ENCODE measurements around the gene HSD17B4. TPM values are rescaled to one million over a fixed set of nuclear protein-coding genes. Genes with fewer than 3 reads are reported as not detected.
A peak's percentile ranks its signal among the peaks of the same experiment; 100 is the strongest.
"Not testable (repeated sequence)": the region's sequence is repeated elsewhere in the genome, so short reads cannot be mapped to it uniquely, and the experiment has no call there.

Gene HSD17B4
- total and polyA plus RNA-seq, 2 experiments from 2014 or later = 208 to 281 TPM

- no peaks in the 10 kb centered on the region for H3K9me3 ChIP-seq (ENCODE audit: low read depth)
- H3K4me2 ChIP-seq = no peak overlapping the region
- no peaks in the 10 kb centered on the region for H3K27me3 ChIP-seq
- no peaks in the 10 kb centered on the region for H4K20me1 ChIP-seq (ENCODE audit: insufficient read depth, poor library complexity, severe bottlenecking)
- peaks cover 20% of the 10 kb centered on the region for H3K79me2 ChIP-seq
- no peak overlapping the region for H3K4me3 ChIP-seq
- H2AFZ ChIP-seq = no peak overlapping the region
- H3K9me2 ChIP-seq (replicated peaks; ENCODE audit: insufficient read depth) = no peaks in the 10 kb centered on the region
- peaks cover 9% of the 10 kb centered on the region for H3K36me3 ChIP-seq (replicated peaks; ENCODE audit: insufficient read depth, low read depth)
- TF ChIP-seq EZH2phosphoT487 (IDR thresholded peaks at IDR 0.05; ENCODE audit: low read depth, severe bottlenecking, unreplicated experiment) (no peak), EZH2 (IDR thresholded peaks at IDR 0.05; ENCODE audit: borderline replicate concordance) (no peak), CTCF (IDR thresholded peaks at IDR 0.05; ENCODE audit: poor library complexity) (no peak)
- 67% methylated on average over 1 of the region's 1 CpG for WGBS (ENCODE audit: low lambda C conversion rate, missing lambda C conversion rate)
- H3K27ac ChIP-seq = no peak overlapping the region
- no peak for DNase-seq (ENCODE audit: low spot score)
- H3K4me1 ChIP-seq (ENCODE audit: insufficient read depth) = no peaks in the 10 kb centered on the region
These were observed 24.0 kb downstream of the HSD17B4 start for GRCh38 chr5:119476341-119476740.

- Histone ChIP-seq H4K20me1 (ENCODE audit: insufficient read depth, poor library complexity, severe bottlenecking) (no peaks in the 10 kb centered on the region), H3K79me2 (peaks cover 7% of the 10 kb centered on the region), H3K36me3 (replicated peaks; ENCODE audit: insufficient read depth, low read depth) (peaks cover 11% of the 10 kb centered on the region), H3K4me3 (no peak overlapping the region), H3K9me3 (ENCODE audit: low read depth) (no peaks in the 10 kb centered on the region), H3K4me1 (ENCODE audit: insufficient read depth) (peaks cover 10% of the 10 kb centered on the region), H2AFZ (no peak overlapping the region), H3K27me3 (no peaks in the 10 kb centered on the region), H3K4me2 (no peak overlapping the region), H3K9me2 (replicated peaks; ENCODE audit: insufficient read depth) (no peaks in the 10 kb centered on the region), H3K27ac (no peak overlapping the region)
- 83% methylated on average over 3 of the region's 3 CpGs for WGBS (ENCODE audit: low lambda C conversion rate, missing lambda C conversion rate)
- no peak for DNase-seq (ENCODE audit: low spot score)
- TF ChIP-seq EZH2phosphoT487 (IDR thresholded peaks at IDR 0.05; ENCODE audit: low read depth, severe bottlenecking, unreplicated experiment) (no peak), CTCF (IDR thresholded peaks at IDR 0.05; ENCODE audit: poor library complexity) (no peak), EZH2 (IDR thresholded peaks at IDR 0.05; ENCODE audit: borderline replicate concordance) (no peak)
These were observed 26.5 kb downstream of the HSD17B4 start for GRCh38 chr5:119478781-119479180.

GRCh38 chr5:119480629-119481028 lies 28.3 kb downstream of the HSD17B4 start:
- not testable (repeated sequence) for H3K9me2 ChIP-seq (replicated peaks; ENCODE audit: insufficient read depth); H3K9me3 ChIP-seq (ENCODE audit: low read depth); H3K27me3 ChIP-seq; H3K27ac ChIP-seq; H3K4me3 ChIP-seq; DNase-seq (ENCODE audit: low spot score); H4K20me1 ChIP-seq (ENCODE audit: insufficient read depth, poor library complexity, severe bottlenecking); H3K4me2 ChIP-seq; H2AFZ ChIP-seq
- Histone ChIP-seq H3K36me3 (replicated peaks; ENCODE audit: insufficient read depth, low read depth) (peaks cover 13% of the 10 kb centered on the region), H3K4me1 (ENCODE audit: insufficient read depth) (peaks cover 10% of the 10 kb centered on the region), H3K79me2 (peaks cover 17% of the 10 kb centered on the region)
- WGBS (ENCODE audit: low lambda C conversion rate, missing lambda C conversion rate) = 58% methylated on average over 10 of the region's 10 CpGs

- Histone ChIP-seq H3K4me3 (no peak overlapping the region), H3K9me3 (ENCODE audit: low read depth) (no peaks in the 10 kb centered on the region), H3K9me2 (replicated peaks; ENCODE audit: insufficient read depth) (no peaks in the 10 kb centered on the region), H4K20me1 (ENCODE audit: insufficient read depth, poor library complexity, severe bottlenecking) (no peaks in the 10 kb centered on the region), H3K4me2 (peak overlapping the region; percentile 31), H3K4me1 (ENCODE audit: insufficient read depth) (peaks cover 10% of the 10 kb centered on the region), H3K27me3 (no peaks in the 10 kb centered on the region), H3K79me2 (peaks cover 21% of the 10 kb centered on the region), H3K27ac (peak overlapping the region; percentile 27), H3K36me3 (replicated peaks; ENCODE audit: insufficient read depth, low read depth) (peaks cover 10% of the 10 kb centered on the region), H2AFZ (no peak overlapping the region)
- no peak for TF ChIP-seq EZH2 (IDR thresholded peaks at IDR 0.05; ENCODE audit: borderline replicate concordance)
- TF ChIP-seq CTCF (IDR thresholded peaks at IDR 0.05; ENCODE audit: poor library complexity) = no peak
- no peak for TF ChIP-seq EZH2phosphoT487 (IDR thresholded peaks at IDR 0.05; ENCODE audit: low read depth, severe bottlenecking, unreplicated experiment)
- 32% methylated on average over 1 of the region's 1 CpG for WGBS (ENCODE audit: low lambda C conversion rate, missing lambda C conversion rate)
- DNase-seq (ENCODE audit: low spot score) = no peak
These were observed 30.9 kb downstream of the HSD17B4 start for GRCh38 chr5:119483155-119483554.

Measured in hepatocyte (in vitro differentiated cells).